ENCODE measurements around the gene FBXL19.

The FBXL19 gene

DNA sequence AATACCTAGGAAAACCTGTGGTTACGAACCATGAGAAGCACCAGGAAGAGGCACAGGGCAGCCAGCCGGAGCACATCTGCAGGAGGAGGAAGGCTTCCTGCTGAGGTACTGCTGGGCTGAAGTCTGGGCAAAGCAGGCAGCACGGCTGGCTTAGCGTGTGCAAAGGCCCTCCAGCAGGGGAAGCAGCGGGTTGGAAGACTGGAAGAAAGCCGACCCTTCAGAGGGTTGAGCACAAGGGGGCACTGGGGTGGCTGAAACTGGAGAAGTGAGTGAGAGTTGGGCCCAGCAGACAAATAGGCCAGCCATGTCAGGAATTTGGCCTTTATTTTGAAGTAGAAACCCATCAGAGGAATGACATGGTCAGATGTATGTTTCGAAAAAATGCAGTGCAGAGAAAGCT, 49.5 kb downstream of the FBXL19 start:
- no peak overlapping the region for H3K4me3 ChIP-seq (ENCODE audit: low read depth, low read length)
- H3K36me3 ChIP-seq (ENCODE audit: control insufficient read depth, insufficient read depth, low read length): peaks cover 82% of the 10 kb centered on the region
- no peak overlapping the region for H3K27ac ChIP-seq (ENCODE audit: low read depth, low read length)
- H3K9me3 ChIP-seq (ENCODE audit: control insufficient read depth, insufficient read depth, low read length): no peaks in the 10 kb centered on the region
- no peak overlapping the region for H3K9ac ChIP-seq (ENCODE audit: low read depth, low read length)
- H3K4me1 ChIP-seq (ENCODE audit: control insufficient read depth, insufficient read depth, low read length): no peaks in the 10 kb centered on the region
- no peaks in the 10 kb centered on the region for H3K27me3 ChIP-seq (ENCODE audit: control insufficient read depth, insufficient read depth, low read length)

DNA sequence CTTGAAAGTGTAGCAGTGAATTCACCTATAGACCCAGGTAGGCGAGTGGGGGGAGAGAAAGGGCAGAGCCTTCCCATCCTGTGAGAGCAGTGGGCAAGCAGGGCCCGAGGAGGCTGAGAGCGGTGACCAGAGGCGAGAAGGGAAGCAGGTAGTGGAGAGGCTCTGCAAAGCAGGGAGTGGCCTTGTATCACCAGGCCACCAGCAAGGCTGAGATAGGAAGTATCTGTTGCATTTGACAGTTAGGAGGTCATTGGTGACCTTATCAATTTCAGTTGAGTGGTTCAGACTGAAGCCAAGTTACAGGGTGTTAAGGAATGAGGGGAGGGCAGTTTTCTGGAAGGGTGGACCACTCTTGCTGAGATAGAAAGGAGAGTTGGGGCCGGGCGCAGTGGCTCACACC, 51.0 kb downstream of the FBXL19 start:
- Histone ChIP-seq H3K4me1 (ENCODE audit: control insufficient read depth, insufficient read depth, low read length) (no peaks in the 10 kb centered on the region), H3K4me3 (ENCODE audit: low read depth, low read length) (no peak overlapping the region), H3K9ac (ENCODE audit: low read depth, low read length) (no peak overlapping the region), H3K27ac (ENCODE audit: low read depth, low read length) (no peak overlapping the region), H3K36me3 (ENCODE audit: control insufficient read depth, insufficient read depth, low read length) (peaks cover 83% of the 10 kb centered on the region), H3K9me3 (ENCODE audit: control insufficient read depth, insufficient read depth, low read length) (no peaks in the 10 kb centered on the region), H3K27me3 (ENCODE audit: control insufficient read depth, insufficient read depth, low read length) (no peaks in the 10 kb centered on the region)

DNA sequence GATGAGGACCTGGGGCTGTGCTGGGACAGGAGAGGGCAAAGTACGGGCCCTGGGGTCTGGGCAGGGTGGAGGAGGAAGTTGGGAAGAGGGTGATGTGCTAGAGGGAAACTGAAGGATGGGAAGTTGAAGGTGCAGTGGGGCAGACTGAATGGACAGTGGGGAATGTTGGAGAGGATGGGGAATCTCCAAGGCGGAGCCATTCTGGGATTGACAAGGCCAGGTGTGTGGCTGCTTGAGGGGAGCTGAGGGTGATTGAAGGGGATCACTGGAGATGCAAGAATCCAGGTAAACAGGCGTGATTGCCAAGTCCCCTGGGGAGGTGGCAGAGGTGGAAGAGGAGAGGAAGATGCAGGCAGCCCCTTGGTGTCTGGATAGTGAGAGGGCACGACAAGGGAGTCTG, 53.1 kb downstream of the FBXL19 start:
- no peaks in the 10 kb centered on the region for H3K9me3 ChIP-seq (ENCODE audit: control insufficient read depth, insufficient read depth, low read length)
- H3K4me3 ChIP-seq (ENCODE audit: low read depth, low read length): no peak overlapping the region
- H3K36me3 ChIP-seq (ENCODE audit: control insufficient read depth, insufficient read depth, low read length): peaks cover 83% of the 10 kb centered on the region
- H3K27me3 ChIP-seq (ENCODE audit: control insufficient read depth, insufficient read depth, low read length): no peaks in the 10 kb centered on the region
- no peaks in the 10 kb centered on the region for H3K4me1 ChIP-seq (ENCODE audit: control insufficient read depth, insufficient read depth, low read length)
- no peak overlapping the region for H3K27ac ChIP-seq (ENCODE audit: low read depth, low read length)
- no peak overlapping the region for H3K9ac ChIP-seq (ENCODE audit: low read depth, low read length)

DNA sequence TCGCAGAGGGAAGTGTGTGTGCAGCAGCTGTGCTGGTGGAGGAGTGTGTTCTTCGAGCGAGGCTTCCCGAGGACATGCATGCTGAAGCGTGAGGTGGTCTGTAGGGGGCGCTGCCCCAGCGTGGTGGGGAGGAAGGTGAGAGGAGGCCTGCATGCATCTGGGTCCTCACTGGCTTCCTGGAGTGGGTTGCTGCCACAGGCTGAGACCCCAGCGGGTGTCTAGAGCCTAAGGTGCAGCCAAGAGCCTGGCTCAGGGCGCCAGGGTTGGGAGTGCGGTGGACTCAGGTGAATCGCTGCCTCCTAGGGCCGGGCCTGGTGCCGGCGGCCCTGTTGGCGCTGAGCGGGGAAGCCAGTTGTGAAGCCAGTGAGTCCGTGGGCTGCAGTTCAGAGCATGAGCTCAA, 54.1 kb downstream of the FBXL19 start:
- H3K4me1 ChIP-seq (ENCODE audit: control insufficient read depth, insufficient read depth, low read length): no peaks in the 10 kb centered on the region
- no peak overlapping the region for H3K4me3 ChIP-seq (ENCODE audit: low read depth, low read length)
- peaks cover 81% of the 10 kb centered on the region for H3K36me3 ChIP-seq (ENCODE audit: control insufficient read depth, insufficient read depth, low read length)
- H3K27me3 ChIP-seq (ENCODE audit: control insufficient read depth, insufficient read depth, low read length): no peaks in the 10 kb centered on the region
- H3K9me3 ChIP-seq (ENCODE audit: control insufficient read depth, insufficient read depth, low read length): no peaks in the 10 kb centered on the region
- no peak overlapping the region for H3K9ac ChIP-seq (ENCODE audit: low read depth, low read length)
- no peak overlapping the region for H3K27ac ChIP-seq (ENCODE audit: low read depth, low read length)

DNA sequence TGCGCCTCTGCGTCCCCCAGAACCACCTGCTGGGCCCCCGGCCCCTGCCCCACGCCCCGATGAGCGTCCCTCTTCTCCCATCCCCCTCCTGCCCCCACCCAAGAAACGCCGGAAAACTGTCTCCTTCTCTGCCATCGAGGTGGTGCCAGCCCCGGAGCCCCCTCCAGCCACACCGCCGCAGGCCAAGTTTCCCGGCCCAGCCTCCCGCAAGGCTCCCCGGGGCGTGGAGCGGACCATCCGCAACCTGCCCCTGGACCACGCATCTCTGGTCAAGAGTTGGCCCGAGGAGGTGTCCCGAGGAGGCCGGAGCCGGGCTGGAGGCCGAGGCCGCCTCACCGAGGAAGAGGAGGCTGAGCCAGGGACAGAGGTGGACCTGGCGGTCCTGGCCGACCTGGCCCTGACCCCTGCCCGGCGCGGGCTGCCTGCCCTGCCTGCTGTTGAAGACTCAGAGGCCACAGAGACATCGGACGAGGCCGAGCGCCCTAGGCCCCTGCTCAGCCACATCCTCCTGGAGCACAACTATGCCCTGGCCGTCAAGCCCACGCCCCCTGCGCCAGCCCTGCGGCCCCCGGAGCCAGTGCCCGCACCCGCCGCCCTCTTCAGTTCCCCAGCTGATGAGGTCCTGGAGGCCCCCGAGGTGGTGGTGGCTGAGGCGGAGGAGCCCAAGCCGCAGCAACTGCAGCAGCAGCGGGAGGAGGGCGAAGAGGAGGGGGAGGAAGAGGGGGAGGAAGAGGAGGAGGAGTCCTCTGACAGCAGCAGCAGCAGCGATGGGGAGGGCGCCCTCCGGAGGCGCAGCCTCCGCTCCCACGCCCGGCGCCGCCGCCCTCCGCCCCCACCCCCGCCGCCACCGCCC, 56.0 kb downstream of the FBXL19 start:
- no peak overlapping the region for H3K27ac ChIP-seq (ENCODE audit: low read depth, low read length)
- no peak overlapping the region for H3K4me3 ChIP-seq (ENCODE audit: low read depth, low read length)
- peaks cover 77% of the 10 kb centered on the region for H3K36me3 ChIP-seq (ENCODE audit: control insufficient read depth, insufficient read depth, low read length)

DNA sequence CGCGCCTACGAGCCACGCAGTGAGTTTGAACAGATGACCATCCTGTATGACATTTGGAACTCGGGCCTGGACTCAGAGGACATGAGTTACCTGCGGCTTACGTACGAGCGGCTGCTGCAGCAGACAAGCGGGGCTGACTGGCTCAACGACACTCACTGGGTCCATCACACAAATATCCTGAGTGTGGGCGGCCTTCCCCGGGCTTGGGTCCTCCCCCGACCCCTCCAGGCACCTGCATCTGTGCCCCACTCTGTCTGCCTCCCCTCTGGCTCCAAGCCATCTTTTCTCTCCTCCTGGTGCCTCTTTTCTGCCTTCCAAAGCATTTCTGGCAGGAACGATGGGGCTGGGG, 56.6 kb downstream of the FBXL19 start:
- H3K27ac ChIP-seq (ENCODE audit: low read depth, low read length): no peak overlapping the region
- no peak overlapping the region for H3K9ac ChIP-seq (ENCODE audit: low read depth, low read length)
- peaks cover 76% of the 10 kb centered on the region for H3K36me3 ChIP-seq (ENCODE audit: control insufficient read depth, insufficient read depth, low read length)
- no peak overlapping the region for H3K4me3 ChIP-seq (ENCODE audit: low read depth, low read length)
- no peaks in the 10 kb centered on the region for H3K27me3 ChIP-seq (ENCODE audit: control insufficient read depth, insufficient read depth, low read length)
- H3K9me3 ChIP-seq (ENCODE audit: control insufficient read depth, insufficient read depth, low read length): no peaks in the 10 kb centered on the region
- H3K4me1 ChIP-seq (ENCODE audit: control insufficient read depth, insufficient read depth, low read length): no peaks in the 10 kb centered on the region

More for the DNA sequence above, 56.0 kb downstream of the FBXL19 start:
- H3K9ac ChIP-seq (ENCODE audit: low read depth, low read length): no peak overlapping the region
- no peaks in the 10 kb centered on the region for H3K9me3 ChIP-seq (ENCODE audit: control insufficient read depth, insufficient read depth, low read length)
- no peaks in the 10 kb centered on the region for H3K27me3 ChIP-seq (ENCODE audit: control insufficient read depth, insufficient read depth, low read length)
- no peaks in the 10 kb centered on the region for H3K4me1 ChIP-seq (ENCODE audit: control insufficient read depth, insufficient read depth, low read length)

DNA sequence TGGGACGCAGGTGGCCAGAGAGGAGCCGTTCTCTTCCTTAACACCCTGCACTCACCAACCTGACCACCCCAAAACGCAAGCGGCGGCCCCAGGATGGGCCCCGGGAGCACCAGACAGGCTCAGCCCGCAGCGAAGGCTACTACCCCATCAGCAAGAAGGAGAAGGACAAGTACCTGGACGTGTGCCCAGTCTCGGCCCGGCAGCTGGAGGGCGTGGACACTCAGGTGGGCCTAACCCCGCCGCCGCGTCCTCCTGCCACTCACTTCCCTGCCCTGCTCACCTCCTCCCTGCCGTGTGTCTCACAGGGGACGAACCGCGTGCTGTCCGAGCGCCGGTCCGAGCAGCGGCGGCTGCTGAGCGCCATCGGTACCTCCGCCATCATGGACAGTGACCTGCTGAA, 57.1 kb downstream of the FBXL19 start:
- Histone ChIP-seq H3K4me1 (ENCODE audit: control insufficient read depth, insufficient read depth, low read length) (peaks cover under 1% of the 10 kb centered on the region; the same call in 1 of the 2 replicates), H3K36me3 (ENCODE audit: control insufficient read depth, insufficient read depth, low read length) (peaks cover 72% of the 10 kb centered on the region), H3K4me3 (ENCODE audit: low read depth, low read length) (no peak overlapping the region)

DNA sequence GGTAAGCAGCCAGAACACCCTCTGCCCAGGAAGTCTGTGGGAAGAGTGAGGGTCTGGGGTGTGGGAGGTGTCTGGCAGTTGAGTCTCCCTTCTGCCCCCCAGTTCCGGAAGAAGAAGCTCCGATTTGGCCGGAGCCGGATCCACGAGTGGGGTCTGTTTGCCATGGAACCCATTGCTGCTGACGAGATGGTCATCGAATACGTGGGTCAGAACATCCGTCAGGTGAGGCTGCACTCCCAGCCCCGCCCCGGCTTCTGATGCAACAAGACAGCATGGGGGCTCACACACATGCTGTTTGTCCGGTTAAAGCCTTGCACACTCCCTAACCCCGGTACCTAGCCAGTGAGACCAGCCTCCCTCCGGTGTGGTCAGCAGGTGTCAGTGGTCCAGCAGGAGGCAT, 57.6 kb downstream of the FBXL19 start:
- H3K27ac ChIP-seq (ENCODE audit: low read depth, low read length): no peak overlapping the region
- no peak overlapping the region for H3K9ac ChIP-seq (ENCODE audit: low read depth, low read length)
- no peaks in the 10 kb centered on the region for H3K9me3 ChIP-seq (ENCODE audit: control insufficient read depth, insufficient read depth, low read length)
- H3K27me3 ChIP-seq (ENCODE audit: control insufficient read depth, insufficient read depth, low read length): no peaks in the 10 kb centered on the region
- H3K4me3 ChIP-seq (ENCODE audit: low read depth, low read length): no peak overlapping the region
- peaks cover 67% of the 10 kb centered on the region for H3K36me3 ChIP-seq (ENCODE audit: control insufficient read depth, insufficient read depth, low read length)
- H3K4me1 ChIP-seq (ENCODE audit: control insufficient read depth, insufficient read depth, low read length): peaks cover 3% of the 10 kb centered on the region; the same call in 1 of the 2 replicates

More for the DNA sequence above, 57.1 kb downstream of the FBXL19 start:
- no peaks in the 10 kb centered on the region for H3K9me3 ChIP-seq (ENCODE audit: control insufficient read depth, insufficient read depth, low read length)
- no peak overlapping the region for H3K27ac ChIP-seq (ENCODE audit: low read depth, low read length)
- no peaks in the 10 kb centered on the region for H3K27me3 ChIP-seq (ENCODE audit: control insufficient read depth, insufficient read depth, low read length)
- H3K9ac ChIP-seq (ENCODE audit: low read depth, low read length): no peak overlapping the region

DNA sequence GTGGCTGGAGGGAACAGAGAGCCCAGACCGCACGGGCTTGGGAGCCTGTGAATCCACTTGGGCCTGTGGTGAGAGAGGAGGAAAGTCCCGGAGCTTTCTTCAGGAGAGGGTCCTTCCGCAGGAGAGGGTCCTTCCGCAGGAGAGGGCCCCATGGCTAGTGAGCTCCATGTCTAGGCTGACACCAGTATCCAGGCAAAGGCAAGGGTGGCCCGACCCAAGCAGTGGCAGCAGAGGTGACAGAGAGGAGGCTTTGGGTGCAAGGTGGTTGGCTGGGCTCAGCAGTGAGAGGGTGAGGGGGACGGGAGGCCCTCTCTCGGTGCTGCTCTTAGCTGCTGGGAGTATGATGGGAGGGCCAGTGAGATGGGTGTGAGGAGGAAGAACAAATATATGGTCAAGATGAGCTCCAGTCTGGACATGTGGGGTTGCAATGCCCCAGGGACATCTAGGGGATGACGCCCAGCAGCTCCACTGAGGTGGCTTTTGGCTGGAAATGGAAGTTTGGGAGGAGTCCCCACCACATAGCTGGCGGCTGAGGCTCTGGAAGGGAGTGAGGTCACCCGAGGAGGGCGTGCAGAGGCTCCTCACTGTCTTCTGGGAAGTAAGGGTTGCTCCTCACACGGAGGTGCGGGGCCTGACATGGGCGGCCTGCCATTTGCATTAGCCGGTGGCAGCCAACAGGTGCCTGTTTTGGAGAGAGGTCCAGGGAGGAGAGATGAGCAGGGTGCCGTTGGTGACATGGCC, 59.3 kb downstream of the FBXL19 start:
- Histone ChIP-seq H3K27me3 (ENCODE audit: control insufficient read depth, insufficient read depth, low read length) (no peaks in the 10 kb centered on the region), H3K9ac (ENCODE audit: low read depth, low read length) (no peak overlapping the region), H3K4me3 (ENCODE audit: low read depth, low read length) (no peak overlapping the region), H3K36me3 (ENCODE audit: control insufficient read depth, insufficient read depth, low read length) (peaks cover 51% of the 10 kb centered on the region), H3K27ac (ENCODE audit: low read depth, low read length) (no peak overlapping the region), H3K9me3 (ENCODE audit: control insufficient read depth, insufficient read depth, low read length) (no peaks in the 10 kb centered on the region), H3K4me1 (ENCODE audit: control insufficient read depth, insufficient read depth, low read length) (peaks cover 3% of the 10 kb centered on the region; the same call in 1 of the 2 replicates)

DNA sequence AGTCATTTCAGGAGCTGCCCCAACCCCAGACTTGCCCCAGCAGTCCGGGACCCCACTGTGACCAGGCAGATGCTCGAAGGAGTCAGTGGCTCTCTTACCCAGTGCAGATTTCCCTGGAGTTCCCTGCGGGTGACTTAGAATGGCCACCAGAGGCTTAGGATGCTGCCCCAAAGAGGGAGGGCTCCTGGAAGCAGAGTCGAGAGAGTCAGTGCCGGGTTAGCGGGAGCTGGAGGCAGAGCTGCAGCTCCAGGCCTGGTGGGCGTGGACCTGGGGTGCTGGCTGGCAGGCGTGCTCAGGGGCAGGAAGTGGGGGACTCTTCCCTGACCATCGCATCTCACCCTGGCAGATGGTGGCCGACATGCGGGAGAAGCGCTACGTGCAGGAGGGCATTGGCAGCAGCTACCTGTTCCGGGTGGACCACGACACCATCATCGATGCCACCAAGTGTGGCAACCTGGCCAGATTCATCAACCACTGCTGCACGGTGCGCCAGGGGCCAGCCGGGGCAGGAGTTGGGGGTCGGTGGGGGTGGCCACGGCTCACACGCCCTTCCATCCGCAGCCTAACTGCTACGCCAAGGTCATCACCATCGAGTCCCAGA, 60.0 kb downstream of the FBXL19 start:
- Histone ChIP-seq H3K4me3 (ENCODE audit: low read depth, low read length) (no peak overlapping the region), H3K27ac (ENCODE audit: low read depth, low read length) (no peak overlapping the region), H3K27me3 (ENCODE audit: control insufficient read depth, insufficient read depth, low read length) (no peaks in the 10 kb centered on the region), H3K9me3 (ENCODE audit: control insufficient read depth, insufficient read depth, low read length) (no peaks in the 10 kb centered on the region), H3K9ac (ENCODE audit: low read depth, low read length) (no peak overlapping the region), H3K4me1 (ENCODE audit: control insufficient read depth, insufficient read depth, low read length) (peaks cover 3% of the 10 kb centered on the region; the same call in 1 of the 2 replicates), H3K36me3 (ENCODE audit: control insufficient read depth, insufficient read depth, low read length) (peaks cover 49% of the 10 kb centered on the region)

All from HUES48 (cell line).